Activated B cell treated with CpG ODN at 0.5 μM for 24 hours (primary cell): ENCODE results near the gene ATG5. TPM values are rescaled to one million over a fixed set of nuclear protein-coding genes. Genes with fewer than 3 reads are reported as not detected.

Experiments used
- ATAC-seq: fragments of 200-7000 bp; cut with Tn5 transposase; one replicate; pipeline ENCODE4 v1.10.0; 2021; ENCODE audit warnings: low read depth, mild to moderate bottlenecking, moderate library complexity
- CTCF ChIA-PET: fragments of 350-600 bp; sonication (Branson Sonifier 250); formaldehyde crosslinking; loops from one replicate; lab custom pipeline; 2021; ENCODE audit warnings: antibody characterized with exemption; lab: Charles Lee
- POLR2A ChIA-PET: fragments of 350-600 bp; sonication (Branson Sonifier 250); formaldehyde crosslinking; loops from one replicate; lab custom pipeline; 2021; ENCODE audit warnings: antibody characterized with exemption; lab: Charles Lee
- DNase-seq: peaks from one replicate; pipeline ENCODE4 v3.0.0; 2022
- H3K27ac Mint-ChIP-seq: one replicate; pipeline ENCODE4 v1.8.0; 2020; ENCODE audit warnings: mixed read lengths
- H3K27me3 Mint-ChIP-seq: one replicate; pipeline ENCODE4 v1.8.0; 2021; ENCODE audit warnings: mixed read lengths
- H3K36me3 Mint-ChIP-seq: one replicate; pipeline ENCODE4 v1.8.0; 2021; ENCODE audit warnings: low read depth, mixed read lengths
- H3K4me1 Mint-ChIP-seq: one replicate; pipeline ENCODE4 v1.8.0; 2021; ENCODE audit warnings: mixed read lengths
- H3K4me3 Mint-ChIP-seq: one replicate; pipeline ENCODE4 v1.8.0; 2020; ENCODE audit warnings: mild to moderate bottlenecking, mixed read lengths
- H3K9me3 Mint-ChIP-seq: one replicate; pipeline ENCODE4 v1.8.0; 2020; ENCODE audit warnings: mixed read lengths
- CTCF ChIP-seq: fragments of 200-600 bp; IDR thresholded peaks from one replicate; pipeline ENCODE4 v1.8.0; 2022; ENCODE audit warnings: antibody characterized with exemption, mild to moderate bottlenecking
- intact Hi-C: fragments of 100-400 bp; cut with micrococcal nuclease; formaldehyde crosslinking; loops from one replicate; pipeline ENCODE4 v1.15.1; 2024
- total RNA-seq: library from RNA; stranded (reverse); gene quantifications from 2 replicates; pipeline ENCODE4 v1.2.3, GENCODE V29; 2022

ATG5 gene
- total RNA-seq, 1 donor from 2014 or later, result 30.3 TPM

- Mint-ChIP-seq H3K4me3 (no peak overlapping the region), H3K4me1 (peaks cover 18% of the 10 kb centered on the region), H3K9me3 (no peaks in the 10 kb centered on the region), H3K27ac (no peak overlapping the region), H3K36me3 (peaks cover 19% of the 10 kb centered on the region), H3K27me3 (no peaks in the 10 kb centered on the region)
- DNase-seq (no peak), ATAC-seq (no peak)
- ChIA-PET CTCF (no interaction called here), POLR2A (no interaction called here)
- intact Hi-C loops, result no loop called here
- TF ChIP-seq CTCF, result no peak
Observed at GRCh38 chr6:106249658-106250057, 75.9 kb downstream of the ATG5 start.

- Mint-ChIP-seq H3K4me3 (peak overlapping the region; percentile 38), H3K36me3 (peaks cover 28% of the 10 kb centered on the region), H3K4me1 (peaks cover 18% of the 10 kb centered on the region), H3K27ac (peak overlapping the region; percentile 61), H3K9me3 (no peaks in the 10 kb centered on the region), H3K27me3 (no peaks in the 10 kb centered on the region)
- POLR2A ChIA-PET, result no interaction called here
- no peak for TF ChIP-seq CTCF
- DNase-seq (no peak), ATAC-seq (peak; percentile 61)
- intact Hi-C loops, result no loop called here
- CTCF ChIA-PET, result no interaction called here
Observed at GRCh38 chr6:106247733-106248132, 77.8 kb downstream of the ATG5 start.

DNA sequence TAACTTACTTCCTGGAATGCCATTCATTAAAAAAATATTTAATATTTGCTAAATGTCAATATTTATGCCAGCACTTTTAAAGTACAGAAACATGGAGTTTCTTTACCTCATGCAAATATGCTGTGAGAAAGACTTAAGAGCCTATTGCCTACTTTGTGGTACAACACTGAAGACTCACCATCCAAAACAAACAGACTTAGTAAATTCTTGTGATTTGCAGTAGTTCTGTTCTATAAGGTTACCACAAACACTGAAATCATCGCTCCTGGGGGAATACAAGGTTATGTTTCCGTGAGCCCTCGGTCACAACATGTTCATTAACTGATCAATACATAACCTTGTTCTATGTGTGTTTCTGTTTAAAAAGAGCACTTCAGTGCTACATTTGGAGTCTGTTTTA lies 78.3 kb downstream of the ATG5 start:
- peak overlapping the region; percentile 38 for H3K4me3 Mint-ChIP-seq
- TF ChIP-seq CTCF, result no peak
- ATAC-seq (peak; percentile 40), DNase-seq (no peak)
- ChIA-PET POLR2A (no interaction called here), CTCF (no interaction called here)
- no peaks in the 10 kb centered on the region for H3K27me3 Mint-ChIP-seq
- peaks cover 18% of the 10 kb centered on the region for H3K4me1 Mint-ChIP-seq
- H3K9me3 Mint-ChIP-seq, result no peaks in the 10 kb centered on the region
- peak overlapping the region; percentile 61 for H3K27ac Mint-ChIP-seq
- H3K36me3 Mint-ChIP-seq, result peaks cover 30% of the 10 kb centered on the region
- intact Hi-C loops, result no loop called here

DNA sequence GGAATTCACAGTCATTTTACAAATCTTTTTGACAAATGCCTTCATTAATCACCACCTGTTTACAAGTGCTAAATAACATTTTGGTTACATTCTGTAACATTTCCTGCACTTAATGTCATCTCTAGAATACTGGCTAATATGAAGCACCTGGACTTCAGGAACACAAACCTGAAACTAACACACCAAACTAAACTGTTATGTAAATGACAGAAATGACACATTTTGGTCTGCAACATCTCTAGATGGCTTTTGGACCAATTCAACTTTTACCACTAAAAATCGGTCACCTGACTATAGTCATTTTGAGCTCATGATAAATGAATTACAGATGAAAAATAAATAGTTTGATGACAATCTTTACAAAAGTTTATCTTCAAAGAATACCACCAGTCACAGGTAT lies 80.6 kb downstream of the ATG5 start:
- intact Hi-C loops, result no loop called here
- ChIA-PET POLR2A (no interaction called here), CTCF (no interaction called here)
- Mint-ChIP-seq H3K4me3 (no peak overlapping the region), H3K4me1 (peaks cover 14% of the 10 kb centered on the region), H3K27ac (no peak overlapping the region), H3K9me3 (peaks cover 3% of the 10 kb centered on the region), H3K36me3 (peaks cover 42% of the 10 kb centered on the region), H3K27me3 (no peaks in the 10 kb centered on the region)
- ATAC-seq, result no peak
- DNase-seq, result no peak
- no peak for TF ChIP-seq CTCF

GRCh38 chr6:106244521-106244920 lies 81.0 kb downstream of the ATG5 start:
- no peak for TF ChIP-seq CTCF
- DNase-seq (no peak), ATAC-seq (no peak)
- Mint-ChIP-seq H3K27me3 (no peaks in the 10 kb centered on the region), H3K27ac (no peak overlapping the region), H3K36me3 (peaks cover 42% of the 10 kb centered on the region), H3K4me1 (peaks cover 10% of the 10 kb centered on the region), H3K9me3 (peaks cover 3% of the 10 kb centered on the region), H3K4me3 (no peak overlapping the region)
- intact Hi-C loops, result no loop called here
- ChIA-PET POLR2A (no interaction called here), CTCF (no interaction called here)
